ENCODE measurements around the gene MTHFD1L.

GRCh38 chr6:151002491-151002935 lies 137.0 kb downstream of the MTHFD1L start:
- no peak for TF ChIP-seq CTCF (IDR thresholded peaks at IDR 0.05)
- no peak for TF ChIP-seq POLR2AphosphoS5 (IDR thresholded peaks at IDR 0.05)
- TF ChIP-seq POLR2A (IDR thresholded peaks at IDR 0.05; ENCODE audit: low read depth): no peak
- no peak for TF ChIP-seq EP300 (IDR thresholded peaks at IDR 0.05)
